ENCODE data around the gene GLIS1. TPM values are rescaled to one million over a fixed set of nuclear protein-coding genes. Genes with fewer than 3 reads are reported as not detected.

Gene GLIS1
- total RNA-seq, 1 experiment from 2014 or later = 0.13 TPM

DNA sequence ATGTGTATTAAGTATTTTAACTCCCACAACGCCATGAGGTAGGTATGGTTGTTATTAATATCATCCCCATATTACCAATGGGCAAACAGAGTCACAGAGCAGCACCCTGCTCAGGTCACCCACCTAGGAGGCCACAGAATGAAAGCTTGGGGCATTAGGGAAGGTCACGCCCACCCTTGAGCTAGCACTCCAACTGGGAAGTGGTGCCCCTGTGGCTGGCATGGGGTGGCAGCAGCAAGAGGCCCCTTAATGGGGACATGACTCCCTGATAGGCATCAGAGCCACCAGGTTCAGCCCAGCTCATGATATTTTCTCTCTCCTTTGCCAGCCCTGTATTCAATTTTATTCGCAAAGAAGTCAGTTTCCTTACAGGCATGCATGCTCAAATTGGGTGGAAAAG lies 189.2 kb downstream of the GLIS1 start:
- H3K27me3 ChIP-seq (replicated peaks; ENCODE audit: insufficient read depth, low read depth, low read length, poor library complexity) = no peaks in the 10 kb centered on the region
- BruUV-seq (replicated peaks) = no TSS peak
- H3K36me3 ChIP-seq (ENCODE audit: insufficient read depth, low read length, poor library complexity, severe bottlenecking) = no peaks in the 10 kb centered on the region
- ChIA-PET CTCF (no interaction called here), POLR2A (ENCODE audit: low non-redundant PET) (no interaction called here)
- DNase-seq (ENCODE audit: low spot score) = no peak
- intact Hi-C loops (cut with micrococcal nuclease; ENCODE audit: unreplicated experiment) = no loop called here
- no peaks in the 10 kb centered on the region for H3K9me3 ChIP-seq (ENCODE audit: low read depth, low read length, poor library complexity, severe bottlenecking)
- H3K27ac ChIP-seq (ENCODE audit: low read depth, low read length, poor library complexity, severe bottlenecking) = no peak overlapping the region
- no peaks in the 10 kb centered on the region for H3K4me1 ChIP-seq (ENCODE audit: insufficient read depth, low read length, poor library complexity, severe bottlenecking)
- TF ChIP-seq EZH2 (IDR thresholded peaks at IDR 0.05; ENCODE audit: borderline replicate concordance, low read depth, low read length, poor library complexity, severe bottlenecking) (no peak), CTCF (conservative IDR thresholded peaks at IDR 0.05; ENCODE audit: low read depth, low read length) (no peak)
- no peak overlapping the region for H3K4me3 ChIP-seq (ENCODE audit: low read depth, low read length, poor library complexity, severe bottlenecking)

GRCh38 chr1:53549287-53549686 lies 189.7 kb downstream of the GLIS1 start:
- Histone ChIP-seq H3K36me3 (ENCODE audit: insufficient read depth, low read length, poor library complexity, severe bottlenecking) (no peaks in the 10 kb centered on the region), H3K4me3 (ENCODE audit: low read depth, low read length, poor library complexity, severe bottlenecking) (no peak overlapping the region), H3K4me1 (ENCODE audit: insufficient read depth, low read length, poor library complexity, severe bottlenecking) (no peaks in the 10 kb centered on the region), H3K9me3 (ENCODE audit: low read depth, low read length, poor library complexity, severe bottlenecking) (no peaks in the 10 kb centered on the region), H3K27ac (ENCODE audit: low read depth, low read length, poor library complexity, severe bottlenecking) (no peak overlapping the region), H3K27me3 (replicated peaks; ENCODE audit: insufficient read depth, low read depth, low read length, poor library complexity) (no peaks in the 10 kb centered on the region)
- TF ChIP-seq EZH2 (IDR thresholded peaks at IDR 0.05; ENCODE audit: borderline replicate concordance, low read depth, low read length, poor library complexity, severe bottlenecking) (no peak), CTCF (conservative IDR thresholded peaks at IDR 0.05; ENCODE audit: low read depth, low read length) (no peak)
- ChIA-PET POLR2A (ENCODE audit: low non-redundant PET) (no interaction called here), CTCF (no interaction called here)
- no TSS peak for BruUV-seq (replicated peaks)
- intact Hi-C loops (cut with micrococcal nuclease; ENCODE audit: unreplicated experiment) = no loop called here
- no peak for DNase-seq (ENCODE audit: low spot score)

- H3K27me3 ChIP-seq (replicated peaks; ENCODE audit: insufficient read depth, low read depth, low read length, poor library complexity) = no peaks in the 10 kb centered on the region
- intact Hi-C loops (cut with micrococcal nuclease; ENCODE audit: unreplicated experiment) = no loop called here
- H3K4me3 ChIP-seq (ENCODE audit: low read depth, low read length, poor library complexity, severe bottlenecking) = no peak overlapping the region
- ChIA-PET CTCF (no interaction called here), POLR2A (ENCODE audit: low non-redundant PET) (no interaction called here)
- no peak overlapping the region for H3K27ac ChIP-seq (ENCODE audit: low read depth, low read length, poor library complexity, severe bottlenecking)
- TF ChIP-seq EZH2 (IDR thresholded peaks at IDR 0.05; ENCODE audit: borderline replicate concordance, low read depth, low read length, poor library complexity, severe bottlenecking) = no peak
- no peak for TF ChIP-seq CTCF (conservative IDR thresholded peaks at IDR 0.05; ENCODE audit: low read depth, low read length)
- no peaks in the 10 kb centered on the region for H3K36me3 ChIP-seq (ENCODE audit: insufficient read depth, low read length, poor library complexity, severe bottlenecking)
- no peak for DNase-seq (ENCODE audit: low spot score)
- no peaks in the 10 kb centered on the region for H3K4me1 ChIP-seq (ENCODE audit: insufficient read depth, low read length, poor library complexity, severe bottlenecking)
- BruUV-seq (replicated peaks) = no TSS peak
- H3K9me3 ChIP-seq (ENCODE audit: low read depth, low read length, poor library complexity, severe bottlenecking) = no peaks in the 10 kb centered on the region
Observed at GRCh38 chr1:53548031-53548491, 190.9 kb downstream of the GLIS1 start.

Measured in A673 (cell line).